ENCODE results near the gene U2AF2.

- TF ChIP-seq CTCF (IDR thresholded peaks at IDR 0.05) (no peak), POLR2AphosphoS5 (IDR thresholded peaks at IDR 0.05; ENCODE audit: low read depth, low read length) (no peak)
- TF ChIP-seq, protein P1, sequence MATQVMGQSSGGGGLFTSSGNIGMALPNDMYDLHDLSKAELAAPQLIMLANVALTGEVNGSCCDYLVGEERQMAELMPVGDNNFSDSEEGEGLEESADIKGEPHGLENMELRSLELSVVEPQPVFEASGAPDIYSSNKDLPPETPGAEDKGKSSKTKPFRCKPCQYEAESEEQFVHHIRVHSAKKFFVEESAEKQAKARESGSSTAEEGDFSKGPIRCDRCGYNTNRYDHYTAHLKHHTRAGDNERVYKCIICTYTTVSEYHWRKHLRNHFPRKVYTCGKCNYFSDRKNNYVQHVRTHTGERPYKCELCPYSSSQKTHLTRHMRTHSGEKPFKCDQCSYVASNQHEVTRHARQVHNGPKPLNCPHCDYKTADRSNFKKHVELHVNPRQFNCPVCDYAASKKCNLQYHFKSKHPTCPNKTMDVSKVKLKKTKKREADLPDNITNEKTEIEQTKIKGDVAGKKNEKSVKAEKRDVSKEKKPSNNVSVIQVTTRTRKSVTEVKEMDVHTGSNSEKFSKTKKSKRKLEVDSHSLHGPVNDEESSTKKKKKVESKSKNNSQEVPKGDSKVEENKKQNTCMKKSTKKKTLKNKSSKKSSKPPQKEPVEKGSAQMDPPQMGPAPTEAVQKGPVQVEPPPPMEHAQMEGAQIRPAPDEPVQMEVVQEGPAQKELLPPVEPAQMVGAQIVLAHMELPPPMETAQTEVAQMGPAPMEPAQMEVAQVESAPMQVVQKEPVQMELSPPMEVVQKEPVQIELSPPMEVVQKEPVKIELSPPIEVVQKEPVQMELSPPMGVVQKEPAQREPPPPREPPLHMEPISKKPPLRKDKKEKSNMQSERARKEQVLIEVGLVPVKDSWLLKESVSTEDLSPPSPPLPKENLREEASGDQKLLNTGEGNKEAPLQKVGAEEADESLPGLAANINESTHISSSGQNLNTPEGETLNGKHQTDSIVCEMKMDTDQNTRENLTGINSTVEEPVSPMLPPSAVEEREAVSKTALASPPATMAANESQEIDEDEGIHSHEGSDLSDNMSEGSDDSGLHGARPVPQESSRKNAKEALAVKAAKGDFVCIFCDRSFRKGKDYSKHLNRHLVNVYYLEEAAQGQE (IDR thresholded peaks at IDR 0.05; ENCODE audit: insufficient read depth in 1 of 2, low read depth in 2 of 2, low read length in 1 of 2) = no peak
Observed at GRCh38 chr19:55673889-55674288, 19.1 kb downstream of the U2AF2 start.
